H9 (cell line): ENCODE measurements around the gene SBF1. TPM values are rescaled to one million over a fixed set of nuclear protein-coding genes. Genes with fewer than 3 reads are reported as not detected.

ENCODE experiments used
- DNase-seq: peaks from one replicate; pipeline ENCODE4 v3.0.0-alpha.2; 2017
- H2AFZ ChIP-seq: one replicate; pipeline ENCODE4 v1.6.1; 2013; ENCODE audit warnings: mild to moderate bottlenecking, low read length, control low read depth, moderate library complexity
- H2AK5ac ChIP-seq: 2 replicates; pipeline ENCODE4 v1.6.1; 2013; ENCODE audit warnings: low read length, control low read depth, mixed read lengths; ENCODE audit not compliant: insufficient read length
- H2BK120ac ChIP-seq: one replicate; pipeline ENCODE4 v1.6.1; 2013; ENCODE audit warnings: low read depth, mild to moderate bottlenecking, low read length, control low read depth, inconsistent platforms; ENCODE audit not compliant: poor library complexity, severe bottlenecking
- H2BK12ac ChIP-seq: 2 replicates; pipeline ENCODE4 v1.6.1; 2013; ENCODE audit warnings: low read length, control low read depth, mixed read lengths, low read depth; ENCODE audit not compliant: insufficient read length
- H2BK15ac ChIP-seq: 2 replicates; pipeline ENCODE4 v1.6.1; 2013; ENCODE audit warnings: low read depth, low read length, control low read depth
- H2BK20ac ChIP-seq: one replicate; pipeline ENCODE4 v1.6.1; 2013; ENCODE audit warnings: low read depth, mild to moderate bottlenecking, low read length, control low read depth, inconsistent platforms; ENCODE audit not compliant: poor library complexity, severe bottlenecking
- H2BK5ac ChIP-seq: 2 replicates; pipeline ENCODE4 v1.6.1; 2013; ENCODE audit warnings: low read length, control low read depth, mixed read lengths; ENCODE audit not compliant: insufficient read length
- H3K14ac ChIP-seq: 2 replicates; pipeline ENCODE4 v1.6.1; 2013; ENCODE audit warnings: low read length, control low read depth; ENCODE audit not compliant: insufficient read depth
- H3K18ac ChIP-seq: 2 replicates; pipeline ENCODE4 v1.6.1; 2013; ENCODE audit warnings: low read depth, mild to moderate bottlenecking, mixed read lengths, low read length, control low read depth; ENCODE audit not compliant: insufficient read length
- H3K23ac ChIP-seq: 2 replicates; pipeline ENCODE4 v1.6.1; 2013; ENCODE audit warnings: low read length, control low read depth, mixed read lengths, low read depth; ENCODE audit not compliant: insufficient read length
- H3K23me2 ChIP-seq: 2 replicates; pipeline ENCODE4 v1.6.1; 2013; ENCODE audit warnings: low read depth, mild to moderate bottlenecking, mixed read lengths, low read length, control low read depth; ENCODE audit not compliant: insufficient read length, poor library complexity, severe bottlenecking
- H3K27ac ChIP-seq: 2 replicates; pipeline ENCODE4 v1.5.1; 2013; ENCODE audit warnings: low read length, control low read depth, mixed read lengths, low read depth; ENCODE audit not compliant: insufficient read length
- H3K27me3 ChIP-seq: 2 replicates; pipeline ENCODE4 v1.6.1; 2013; ENCODE audit warnings: low read length, control low read depth, inconsistent platforms; ENCODE audit not compliant: insufficient read depth
- H3K4ac ChIP-seq: 2 replicates; pipeline ENCODE4 v1.6.1; 2013; ENCODE audit warnings: low read depth, mild to moderate bottlenecking, control low read depth, inconsistent platforms, low read length, moderate library complexity
- H3K4me1 ChIP-seq: 2 replicates; pipeline ENCODE4 v1.6.1; 2013; ENCODE audit warnings: low read length, control low read depth, inconsistent platforms; ENCODE audit not compliant: insufficient read depth
- H3K4me2 ChIP-seq: 2 replicates; pipeline ENCODE4 v1.6.1; 2013; ENCODE audit warnings: low read length, control low read depth, mixed read lengths; ENCODE audit not compliant: insufficient read length, insufficient read depth
- H3K56ac ChIP-seq: 2 replicates; pipeline ENCODE4 v1.6.1; 2013; ENCODE audit warnings: low read depth, mild to moderate bottlenecking, mixed read lengths, low read length, control low read depth; ENCODE audit not compliant: insufficient read length
- H3K79me1 ChIP-seq: 2 replicates; pipeline ENCODE4 v1.6.1; 2013; ENCODE audit warnings: low read depth, mild to moderate bottlenecking, moderate library complexity, low read length, control low read depth, inconsistent platforms; ENCODE audit not compliant: insufficient read depth, poor library complexity, severe bottlenecking
- H3K79me2 ChIP-seq: 2 replicates; pipeline ENCODE4 v1.6.1; 2013; ENCODE audit warnings: low read length, control low read depth, inconsistent platforms; ENCODE audit not compliant: insufficient read depth
- H3K9ac ChIP-seq: 2 replicates; pipeline ENCODE4 v1.6.1; 2013; ENCODE audit warnings: low read length, control low read depth, mixed read lengths; ENCODE audit not compliant: insufficient read length; ENCODE audit errors: extremely low read depth
- H3K9me3 ChIP-seq: one replicate; pipeline ENCODE4 v1.6.1; 2013; ENCODE audit warnings: low read depth, low read length, inconsistent platforms; ENCODE audit not compliant: control insufficient read depth
- H3T11ph ChIP-seq: one replicate; pipeline ENCODE4 v1.6.1; 2013; ENCODE audit warnings: mild to moderate bottlenecking, low read length, control low read depth, inconsistent platforms
- H4K20me1 ChIP-seq: one replicate; pipeline ENCODE4 v1.6.1; 2013; ENCODE audit not compliant: control insufficient read depth, insufficient read length, insufficient read depth
- H4K5ac ChIP-seq: 2 replicates; pipeline ENCODE4 v1.6.1; 2013; ENCODE audit warnings: low read depth, mild to moderate bottlenecking, mixed read lengths, low read length, control low read depth; ENCODE audit not compliant: insufficient read length
- H4K8ac ChIP-seq: replicated peaks from 2 replicates; pipeline ENCODE4 v1.6.1; 2013; ENCODE audit warnings: low read length, control low read depth, mixed read lengths, low read depth; ENCODE audit not compliant: insufficient read length
- H4K91ac ChIP-seq: 2 replicates; pipeline ENCODE4 v1.6.1; 2013; ENCODE audit warnings: low read depth, mild to moderate bottlenecking, moderate library complexity, mixed read lengths, low read length, control low read depth; ENCODE audit not compliant: insufficient read length
- H3K27ac Mint-ChIP-seq, 3 experiments: 2 replicates in 2 of 3; 3 replicates in 1 of 3; pipeline ENCODE4 v1.8.0; 2020 to 2021; ENCODE audit warnings: mixed read lengths in 3 of 3, mild to moderate bottlenecking in 1 of 3, moderate library complexity in 1 of 3
- H3K27me3 Mint-ChIP-seq: 2 replicates; pipeline ENCODE4 v1.8.0; 2021; ENCODE audit warnings: low read depth, mild to moderate bottlenecking, moderate library complexity, mixed read lengths
- H3K36me3 Mint-ChIP-seq, 3 experiments: 2 replicates in 2 of 3; 3 replicates in 1 of 3; pipeline ENCODE4 v1.8.0; 2020 to 2021; ENCODE audit warnings: low read depth in 3 of 3, mixed read lengths in 3 of 3; ENCODE audit not compliant: insufficient read depth in 1 of 3
- H3K4me1 Mint-ChIP-seq, 2 experiments: 2 replicates each; pipeline ENCODE4 v1.8.0; 2020; ENCODE audit warnings: mixed read lengths in 2 of 2
- H3K4me3 Mint-ChIP-seq, 2 experiments: 2 replicates in 1 of 2; 3 replicates in 1 of 2; pipeline ENCODE4 v1.8.0; 2020 to 2021; ENCODE audit warnings: mild to moderate bottlenecking in 2 of 2, mixed read lengths in 2 of 2, moderate library complexity in 1 of 2
- H3K9me3 Mint-ChIP-seq, 2 experiments: 2 replicates in 1 of 2; 3 replicates in 1 of 2; pipeline ENCODE4 v1.8.0; 2020; ENCODE audit warnings: mild to moderate bottlenecking in 2 of 2, mixed read lengths in 2 of 2, moderate library complexity in 1 of 2
- WGBS: extraction: QIAGEN DNeasy Blood & Tissue Kit; methylation state at CpG from one replicate; pipeline ENCODE4 v1.1.7; 2013; ENCODE audit warnings: missing lambda C conversion rate, low lambda C conversion rate, mixed read lengths; ENCODE audit not compliant: insufficient read length; ENCODE audit errors: extremely low coverage; 5-methylcytosine and 5-hydroxymethylcytosine counted together
- total RNA-seq: library from RNA; stranded (reverse); gene quantifications from 2 replicates; pipeline ENCODE4 v1.2.1, GENCODE V29; 2021
- TF ChIP-seq, protein P1 (sequence below): fragments of 200-600 bp; sonication (generic); conservative IDR thresholded peaks from 3 replicates; pipeline ENCODE4 v1.8.0; 2021; ENCODE audit warnings: antibody characterized with exemption, mild to moderate bottlenecking

SBF1 gene
- total RNA-seq, 1 experiment from 2014 or later: 69.8 TPM

GRCh38 chr22:50508897-50509296 lies 34.1 kb upstream of the SBF1 start:
- no peak overlapping the region for H3K18ac ChIP-seq
- H3K14ac ChIP-seq: no peak overlapping the region
- no peak overlapping the region for H4K91ac ChIP-seq
- no peak overlapping the region for H3K23ac ChIP-seq
- H3K27me3 ChIP-seq: no peaks in the 10 kb centered on the region
- no peak overlapping the region for H2BK120ac ChIP-seq
- H2BK15ac ChIP-seq: no peak overlapping the region
- H2AK5ac ChIP-seq: no peak overlapping the region
- no peak overlapping the region for H3T11ph ChIP-seq
- no peak overlapping the region for H2BK12ac ChIP-seq
- peak overlapping the region; percentile 99 for H3K9ac ChIP-seq
- H3K36me3 Mint-ChIP-seq: peaks cover 0 to 6% (median 0%) of the 10 kb centered on the region in 3 experiments; a peak in 1 of 7 replicates
- H2BK5ac ChIP-seq: no peak overlapping the region
- WGBS: no CpG with 5 or more reads among the region's 3 CpGs
- H3K4me2 ChIP-seq: peak overlapping the region; percentile 97
- peak overlapping the region; percentile 91 for H3K4me3 Mint-ChIP-seq
- H2BK20ac ChIP-seq: no peak overlapping the region
- H3K27ac ChIP-seq: no peak overlapping the region
- H3K4me1 Mint-ChIP-seq: peaks cover 10 to 14% of the 10 kb centered on the region in 2 experiments
- H3K4me1 ChIP-seq: no peaks in the 10 kb centered on the region
- peaks cover 12% of the 10 kb centered on the region for H3K23me2 ChIP-seq
- H4K8ac ChIP-seq: no peak overlapping the region
- no peak overlapping the region for H4K5ac ChIP-seq
- H3K27ac Mint-ChIP-seq: peak overlapping the region in 2 of 3 experiments; percentile 35 to 67; a peak in 3 of 7 replicates
- no peaks in the 10 kb centered on the region for H3K9me3 Mint-ChIP-seq
- peaks cover 11% of the 10 kb centered on the region for H3K79me1 ChIP-seq
- H3K9me3 ChIP-seq: no peaks in the 10 kb centered on the region
- TF ChIP-seq, protein P1, sequence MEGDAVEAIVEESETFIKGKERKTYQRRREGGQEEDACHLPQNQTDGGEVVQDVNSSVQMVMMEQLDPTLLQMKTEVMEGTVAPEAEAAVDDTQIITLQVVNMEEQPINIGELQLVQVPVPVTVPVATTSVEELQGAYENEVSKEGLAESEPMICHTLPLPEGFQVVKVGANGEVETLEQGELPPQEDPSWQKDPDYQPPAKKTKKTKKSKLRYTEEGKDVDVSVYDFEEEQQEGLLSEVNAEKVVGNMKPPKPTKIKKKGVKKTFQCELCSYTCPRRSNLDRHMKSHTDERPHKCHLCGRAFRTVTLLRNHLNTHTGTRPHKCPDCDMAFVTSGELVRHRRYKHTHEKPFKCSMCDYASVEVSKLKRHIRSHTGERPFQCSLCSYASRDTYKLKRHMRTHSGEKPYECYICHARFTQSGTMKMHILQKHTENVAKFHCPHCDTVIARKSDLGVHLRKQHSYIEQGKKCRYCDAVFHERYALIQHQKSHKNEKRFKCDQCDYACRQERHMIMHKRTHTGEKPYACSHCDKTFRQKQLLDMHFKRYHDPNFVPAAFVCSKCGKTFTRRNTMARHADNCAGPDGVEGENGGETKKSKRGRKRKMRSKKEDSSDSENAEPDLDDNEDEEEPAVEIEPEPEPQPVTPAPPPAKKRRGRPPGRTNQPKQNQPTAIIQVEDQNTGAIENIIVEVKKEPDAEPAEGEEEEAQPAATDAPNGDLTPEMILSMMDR: no peak
- no peaks in the 10 kb centered on the region for H3K27me3 Mint-ChIP-seq
- H3K56ac ChIP-seq: no peak overlapping the region
- DNase-seq: no peak
- H3K4ac ChIP-seq: no peak overlapping the region
- peaks cover 11% of the 10 kb centered on the region; the same call in 1 of the 2 replicates for H3K79me2 ChIP-seq
- no peak overlapping the region for H2AFZ ChIP-seq
- H4K20me1 ChIP-seq: no peaks in the 10 kb centered on the region
